Caco-2 (cell line): ENCODE results near the gene ADGRG3. TPM values are rescaled to one million over a fixed set of nuclear protein-coding genes. Genes with fewer than 3 reads are reported as not detected.
A peak's percentile ranks its signal among the peaks of the same experiment; 100 is the strongest.

Source experiments
- Bru-seq: library from RNA; stranded (reverse); fragments of 400-500 nt; gene quantifications from one replicate; lab custom pipeline; 2021; lab: Mats Ljungman, UMichigan
- BruChase-seq, 2 experiments: library from RNA; stranded (reverse); fragments of 400-500 nt; gene quantifications; one replicate each; lab custom pipeline; 2021; lab: Mats Ljungman, UMichigan
- BruUV-seq: library from RNA; stranded (reverse); fragments of 400-500 nt; replicated peaks from 2 replicates; lab custom pipeline; 2021; lab: Mats Ljungman, UMichigan
- CTCF ChIA-PET: fragments of 300-600 bp; sonication (Branson Sonifier 250); formaldehyde crosslinking; loops from one replicate; lab custom pipeline; 2022; ENCODE audit warnings: antibody characterized with exemption; lab: Charles Lee
- POLR2A ChIA-PET: fragments of 300-600 bp; sonication (Branson Sonifier 250); formaldehyde crosslinking; loops from one replicate; lab custom pipeline; 2022; ENCODE audit warnings: antibody characterized with exemption; lab: Charles Lee
- DNase-seq, 2 experiments: peaks; one replicate each; pipeline versions ENCODE4 v3.0.0 to v3.0.0-alpha.2; 2020 to 2022
- H3K27me3 ChIP-seq: replicated peaks from 2 replicates; pipeline ENCODE4 v1.6.0; 2011; ENCODE audit warnings: low read length; ENCODE audit not compliant: control insufficient read depth, insufficient read depth
- H3K36me3 ChIP-seq: 2 replicates; pipeline ENCODE4 v1.5.1; 2011; ENCODE audit warnings: low read length; ENCODE audit not compliant: control insufficient read depth, insufficient read depth
- H3K4me1 ChIP-seq: fragments of 250-450 bp; sonication (Bioruptor Pico); 2 replicates; pipeline ENCODE4 v1.5.1; 2020; ENCODE audit warnings: mild to moderate bottlenecking
- H3K4me3 ChIP-seq: 2 replicates; pipeline ENCODE4 v1.5.1; 2011; ENCODE audit warnings: low read depth, mild to moderate bottlenecking, control low read depth, low read length
- H3K9me3 ChIP-seq: fragments of 250-450 bp; sonication (Bioruptor Pico); 2 replicates; pipeline ENCODE4 v1.5.1; 2020; ENCODE audit warnings: mild to moderate bottlenecking, moderate library complexity
- H3K27ac Mint-ChIP-seq: one replicate; pipeline ENCODE4 v1.8.0; 2022; ENCODE audit warnings: mixed read lengths; ENCODE audit not compliant: unreplicated experiment
- H3K27me3 Mint-ChIP-seq: one replicate; pipeline ENCODE4 v1.8.0; 2022; ENCODE audit warnings: mixed read lengths; ENCODE audit not compliant: insufficient read depth, unreplicated experiment
- H3K36me3 Mint-ChIP-seq: one replicate; pipeline ENCODE4 v1.8.0; 2022; ENCODE audit warnings: mild to moderate bottlenecking, mixed read lengths; ENCODE audit not compliant: insufficient read depth, unreplicated experiment
- H3K4me1 Mint-ChIP-seq: one replicate; pipeline ENCODE4 v1.8.0; 2022; ENCODE audit warnings: low read depth, mixed read lengths; ENCODE audit not compliant: unreplicated experiment
- H3K4me3 Mint-ChIP-seq: one replicate; pipeline ENCODE4 v1.8.0; 2022; ENCODE audit warnings: mild to moderate bottlenecking, moderate library complexity, mixed read lengths; ENCODE audit not compliant: unreplicated experiment
- H3K9me3 Mint-ChIP-seq: one replicate; pipeline ENCODE4 v1.8.0; 2022; ENCODE audit warnings: mixed read lengths; ENCODE audit not compliant: unreplicated experiment
- CTCF ChIP-seq, 2 experiments: fragments of 200-600 bp in 1 of 2; IDR thresholded peaks; 1 replicate in 1 of 2; 2 replicates in 1 of 2; pipeline versions ENCODE4 v1.5.1 to v1.8.0; 2011 to 2022; ENCODE audit warnings: antibody characterized with exemption in 1 of 2, control low read depth in 1 of 2, inconsistent platforms in 1 of 2, low read depth in 1 of 2, low read length in 1 of 2, mild to moderate bottlenecking in 1 of 2, moderate library complexity in 1 of 2; ENCODE audit not compliant: insufficient read depth in 1 of 2, severe bottlenecking in 1 of 2, unreplicated experiment in 1 of 2
- intact Hi-C: fragments of 100-400 bp; cut with micrococcal nuclease; formaldehyde crosslinking; loops from one replicate; pipeline ENCODE4 v1.10.0; 2022; ENCODE audit not compliant: unreplicated experiment
- long read RNA-seq: library from polyadenylated mRNA; stranded (forward); transcript quantifications from one replicate; pipeline ENCODE4 v2.0.0, GENCODE V29; 2022
- total RNA-seq: library from RNA; stranded (reverse); gene quantifications from 2 replicates; pipeline ENCODE4 v1.2.3, GENCODE V29; 2022

Gene ADGRG3, protein sequence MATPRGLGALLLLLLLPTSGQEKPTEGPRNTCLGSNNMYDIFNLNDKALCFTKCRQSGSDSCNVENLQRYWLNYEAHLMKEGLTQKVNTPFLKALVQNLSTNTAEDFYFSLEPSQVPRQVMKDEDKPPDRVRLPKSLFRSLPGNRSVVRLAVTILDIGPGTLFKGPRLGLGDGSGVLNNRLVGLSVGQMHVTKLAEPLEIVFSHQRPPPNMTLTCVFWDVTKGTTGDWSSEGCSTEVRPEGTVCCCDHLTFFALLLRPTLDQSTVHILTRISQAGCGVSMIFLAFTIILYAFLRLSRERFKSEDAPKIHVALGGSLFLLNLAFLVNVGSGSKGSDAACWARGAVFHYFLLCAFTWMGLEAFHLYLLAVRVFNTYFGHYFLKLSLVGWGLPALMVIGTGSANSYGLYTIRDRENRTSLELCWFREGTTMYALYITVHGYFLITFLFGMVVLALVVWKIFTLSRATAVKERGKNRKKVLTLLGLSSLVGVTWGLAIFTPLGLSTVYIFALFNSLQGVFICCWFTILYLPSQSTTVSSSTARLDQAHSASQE
- total RNA-seq = 0.25 TPM in 1 of 2 replicates, not detected in the other
- Bru-seq, nascent RNA = percentile 20 among the genes with signal in this experiment
- percentile 21 among the genes with signal in this experiment for BruChase-seq, experiment 1, labeled RNA remaining after a 2-hour chase
- BruChase-seq, experiment 2, labeled RNA remaining after a 6-hour chase = percentile 23 among the genes with signal in this experiment
- long read RNA-seq = 0 reads

GRCh38 chr16:57668263-57668571, at the start of gene ADGRG3:
Gene ADGRG3, plus strand, starts transcription at chr16:57668306. Its CDS starts 42 bp downstream, at chr16:57668348.
- Histone ChIP-seq H3K4me3 (no peak within 1 kb of the TSS), H3K4me1 (peaks cover 16% of the 10 kb centered on the region), H3K27me3 (no peaks in the 10 kb centered on the region), H3K9me3 (no peaks in the 10 kb centered on the region), H3K36me3 (peaks cover 4% of the 10 kb centered on the region; the same call in 1 of the 2 replicates)
- no peak for TF ChIP-seq CTCF (IDR thresholded peaks at IDR 0.05; ENCODE audit: insufficient read depth in 1 of 2, low read depth in 1 of 2, low read length in 1 of 2, severe bottlenecking in 1 of 2, unreplicated experiment in 1 of 2)
- Mint-ChIP-seq H3K27ac (no peak within 1 kb of the TSS), H3K4me1 (no peaks in the 10 kb centered on the region), H3K27me3 (no peaks in the 10 kb centered on the region), H3K36me3 (peaks cover 10% of the 10 kb centered on the region), H3K9me3 (no peaks in the 10 kb centered on the region), H3K4me3 (no peak within 1 kb of the TSS)
- BruUV-seq = no TSS peak
- intact Hi-C loops = loop anchor here (5.0 kb wide), 2 partner anchors 34 to 69 kb away; partner anchors contain the start of gene KATNB1
- ChIA-PET POLR2A (no interaction called here), CTCF (interaction anchor here (1.0 kb wide), 1 partner anchor 64 kb away, joined by 4 read pairs; no protein-coding TSS in a partner anchor)
- no peak for DNase-seq

DNA sequence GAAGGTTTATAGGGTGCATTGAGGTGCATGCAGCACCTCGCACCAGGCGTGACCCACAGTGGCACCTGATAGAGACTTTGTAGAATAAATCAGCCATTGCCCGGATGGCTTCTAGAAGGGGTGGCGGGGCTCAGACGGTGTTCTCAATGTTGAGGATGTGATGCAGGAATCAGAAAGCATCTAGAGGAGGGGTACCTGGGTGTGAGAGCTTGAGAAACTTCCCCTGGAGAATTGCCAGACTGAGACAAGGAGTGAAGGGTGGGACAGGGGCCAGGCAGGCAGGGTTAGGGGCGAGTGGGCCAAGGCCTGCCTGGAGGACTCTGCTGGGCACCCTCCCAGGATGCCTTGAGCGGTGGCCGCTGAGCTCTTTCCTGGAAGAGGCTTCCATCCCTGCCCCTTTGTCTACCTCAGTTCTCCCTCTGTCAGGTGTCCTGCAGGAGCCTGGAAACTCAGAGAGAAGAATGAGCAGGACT, 48.9 kb upstream of the ADGRG3 start:
- TF ChIP-seq CTCF (IDR thresholded peaks at IDR 0.05; ENCODE audit: insufficient read depth in 1 of 2, low read depth in 1 of 2, low read length in 1 of 2, severe bottlenecking in 1 of 2, unreplicated experiment in 1 of 2) = no peak
- Mint-ChIP-seq H3K4me1 (peaks cover 32% of the 10 kb centered on the region), H3K9me3 (no peaks in the 10 kb centered on the region), H3K4me3 (peak overlapping the region; percentile 82), H3K27ac (peak overlapping the region; percentile 76), H3K27me3 (no peaks in the 10 kb centered on the region), H3K36me3 (peaks cover 23% of the 10 kb centered on the region)
- H3K27me3 ChIP-seq = no peaks in the 10 kb centered on the region
- TSS peak; percentile 50 for BruUV-seq
- ChIA-PET POLR2A (interaction anchor here (0.6 to 1.9 kb wide), 6 partner anchors 11 to 168 kb away, joined by 4 to 13 read pairs (median 6); partner anchors contain the start of gene KATNB1), CTCF (interaction anchor here (0.6 to 2.3 kb wide), 7 partner anchors 9 to 116 kb away, joined by 3 to 15 read pairs (median 3); no protein-coding TSS in a partner anchor)
- H3K4me1 ChIP-seq = peaks cover 53% of the 10 kb centered on the region
- no peak for DNase-seq
- intact Hi-C loops = loop anchor here (1.0 to 2.0 kb wide), 3 partner anchors 12 to 30 kb away; no protein-coding TSS in a partner anchor
- H3K9me3 ChIP-seq = no peaks in the 10 kb centered on the region
- peak overlapping the region; percentile 23 for H3K4me3 ChIP-seq
- 0 out of 2 replicates have a peak, but pooled peaks cover 2% of the 10 kb centered on the region for H3K36me3 ChIP-seq
